LNCaP clone FGC (cell line): ENCODE measurements around the gene FCAR.
"Not testable (repeated sequence)": the region's sequence is repeated elsewhere in the genome, so short reads cannot be mapped to it uniquely, and the experiment has no call there.

ENCODE experiments used
- DNase-seq: peaks from one replicate; pipeline ENCODE4 v3.0.0-alpha.2; 2011; ENCODE audit warnings: low read depth
- H3K4me3 ChIP-seq: 2 replicates; pipeline ENCODE4 v1.5.1; 2011; ENCODE audit warnings: mild to moderate bottlenecking, low read depth, low read length, control low read depth
- CTCF ChIP-seq: IDR thresholded peaks from 2 replicates; pipeline ENCODE4 v1.5.1; 2012; ENCODE audit warnings: mild to moderate bottlenecking; ENCODE audit not compliant: control insufficient read depth, insufficient read depth; ENCODE audit errors: extremely low read depth

FCAR gene

GRCh38 chr19:54905421-54905802 lies 31.4 kb downstream of the FCAR start:
- no peak for DNase-seq
- no peak overlapping the region for H3K4me3 ChIP-seq
- no peak for TF ChIP-seq CTCF

GRCh38 chr19:54905803-54906511 lies 31.9 kb downstream of the FCAR start, which contains the start of gene NCR1:
TSS of gene NCR1 (plus strand) at chr19:54906148. CDS start at chr19:54906188, 40 bp downstream.
- TF ChIP-seq CTCF, result no peak
- DNase-seq, result no peak
- no peak within 1 kb of the TSS for H3K4me3 ChIP-seq

GRCh38 chr19:54906819-54907218 lies 32.8 kb downstream of the FCAR start:
- TF ChIP-seq CTCF, result no peak
- H3K4me3 ChIP-seq, result no peak overlapping the region
- DNase-seq, result no peak

GRCh38 chr19:54907899-54908298 lies 33.9 kb downstream of the FCAR start:
- H3K4me3 ChIP-seq, DNase-seq: not testable (repeated sequence)

GRCh38 chr19:54916822-54917221 lies 42.8 kb downstream of the FCAR start:
- TF ChIP-seq CTCF, result no peak

GRCh38 chr19:54918499-54918898 lies 44.5 kb downstream of the FCAR start:
- DNase-seq, result no peak
- no peak overlapping the region for H3K4me3 ChIP-seq
- no peak for TF ChIP-seq CTCF

More at GRCh38 chr19:54916822-54917221, 42.8 kb downstream of the FCAR start:
- H3K4me3 ChIP-seq, result no peak overlapping the region
- DNase-seq, result no peak

- not testable (repeated sequence) for DNase-seq, H3K4me3 ChIP-seq
- peak; percentile 28; the same call in 1 of the 2 replicates for TF ChIP-seq CTCF
These were observed 45.9 kb downstream of the FCAR start for GRCh38 chr19:54919646-54920563.
